H1 (cell line): ENCODE results near the gene ELMO1. TPM values are rescaled to one million over a fixed set of nuclear protein-coding genes. Genes with fewer than 3 reads are reported as not detected.

ENCODE experiments used
- CTCF ChIA-PET: fragments of 300-600 bp; sonication (Branson Sonifier 250); formaldehyde crosslinking; loops from one replicate; lab custom pipeline; 2021; ENCODE audit not compliant: partially characterized antibody; lab: Charles Lee
- POLR2A ChIA-PET: fragments of 300-600 bp; sonication (Branson Sonifier 250); formaldehyde crosslinking; loops from one replicate; lab custom pipeline; 2021; ENCODE audit warnings: inconsistent platforms; ENCODE audit not compliant: partially characterized antibody; lab: Charles Lee
- DNase-seq, 2 experiments: peaks; one replicate each; pipeline versions ENCODE4 v3.0.0 to v3.0.0-alpha.2; 2010 to 2022; ENCODE audit warnings: low spot score in 2 of 2, low read depth in 1 of 2, mixed read lengths in 1 of 2
- FAIRE-seq: peaks from 2 replicates; lab custom pipeline; 2011; peaks lifted over from hg19 to GRCh38; lab: Jason Lieb, UNC
- H2AFZ ChIP-seq: 2 replicates; pipeline ENCODE4 v1.8.1; 2012; ENCODE audit warnings: low read length, inconsistent platforms
- H2AK5ac ChIP-seq: 2 replicates; pipeline ENCODE4 v1.6.1; 2013; ENCODE audit warnings: low read depth, low read length
- H2BK120ac ChIP-seq: replicated peaks from 2 replicates; pipeline ENCODE3; 2013; ENCODE audit warnings: low read depth, low read length, inconsistent platforms
- H2BK12ac ChIP-seq: 2 replicates; pipeline ENCODE4 v1.6.1; 2013; ENCODE audit warnings: low read depth, low read length
- H2BK15ac ChIP-seq: 2 replicates; pipeline ENCODE4 v1.6.1; 2013; ENCODE audit warnings: low read length
- H2BK20ac ChIP-seq: 2 replicates; pipeline ENCODE4 v1.6.1; 2013; ENCODE audit warnings: low read length
- H2BK5ac ChIP-seq: 2 replicates; pipeline ENCODE4 v1.6.1; 2013; ENCODE audit warnings: low read depth, low read length
- H3K14ac ChIP-seq: 2 replicates; pipeline ENCODE4 v1.6.1; 2013; ENCODE audit warnings: inconsistent platforms; ENCODE audit not compliant: insufficient read length
- H3K18ac ChIP-seq: 2 replicates; pipeline ENCODE4 v1.6.1; 2013; ENCODE audit warnings: low read length; ENCODE audit errors: extremely low read depth
- H3K23ac ChIP-seq: 2 replicates; pipeline ENCODE4 v1.6.1; 2013; ENCODE audit warnings: inconsistent platforms; ENCODE audit not compliant: insufficient read length
- H3K23me2 ChIP-seq: 2 replicates; pipeline ENCODE4 v1.6.1; 2013; ENCODE audit warnings: low read depth, low read length
- H3K27ac ChIP-seq: 2 replicates; pipeline ENCODE4 v1.6.1; 2011; ENCODE audit warnings: low read depth, low read length, inconsistent platforms
- H3K27me3 ChIP-seq, 4 experiments: replicated peaks in 1 of 4; 1 replicate in 1 of 4; 2 replicates in 3 of 4; pipeline versions ENCODE4 v1.6.1 to v1.8.1; 2011 to 2013; ENCODE audit warnings: low read length in 3 of 4, mild to moderate bottlenecking in 3 of 4, inconsistent platforms in 2 of 4, mixed read lengths in 2 of 4, moderate library complexity in 1 of 4; ENCODE audit not compliant: control insufficient read depth in 3 of 4, insufficient read depth in 3 of 4; ENCODE audit errors: extremely low read depth in 1 of 4
- H3K36me3 ChIP-seq, 4 experiments: 2 replicates each; pipeline versions ENCODE4 v1.6.1 to v1.8.1; 2011 to 2013; ENCODE audit warnings: mild to moderate bottlenecking in 4 of 4, low read length in 3 of 4, moderate library complexity in 2 of 4, control low read depth in 1 of 4, inconsistent platforms in 1 of 4; ENCODE audit not compliant: insufficient read depth in 4 of 4, control insufficient read depth in 2 of 4
- H3K4ac ChIP-seq: replicated peaks from 2 replicates; pipeline ENCODE3; 2013; ENCODE audit warnings: low read length, low read depth, mixed read lengths, inconsistent platforms; ENCODE audit not compliant: insufficient read length
- H3K4me1 ChIP-seq, 4 experiments: replicated peaks in 1 of 4; 1 replicate in 1 of 4; 2 replicates in 3 of 4; pipeline versions ENCODE4 v1.6.1 to v1.8.1; 2011 to 2013; ENCODE audit warnings: low read length in 3 of 4, inconsistent platforms in 2 of 4, mixed read lengths in 1 of 4; ENCODE audit not compliant: insufficient read depth in 4 of 4, control insufficient read depth in 3 of 4
- H3K4me2 ChIP-seq, 2 experiments: 2 replicates each; pipeline versions ENCODE4 v1.6.1 to v1.8.1; 2011 to 2013; ENCODE audit warnings: low read depth in 2 of 2, low read length in 2 of 2, control low read depth in 1 of 2, inconsistent platforms in 1 of 2, mild to moderate bottlenecking in 1 of 2; ENCODE audit not compliant: insufficient read depth in 1 of 2
- H3K4me3 ChIP-seq, 4 experiments: fragments of 200-600, 300-600 bp in 1 of 4; sonication (generic), shearing (Covaris generic), sonication (Bioruptor Twin) in 1 of 4; 2 replicates each; pipeline versions ENCODE4 v1.5.1 to v1.8.1; 2011 to 2016; ENCODE audit warnings: low read length in 4 of 4, low read depth in 3 of 4, control low read depth in 2 of 4, inconsistent platforms in 2 of 4, mild to moderate bottlenecking in 2 of 4, mixed read lengths in 1 of 4, moderate library complexity in 1 of 4; ENCODE audit not compliant: insufficient read depth in 2 of 4; ENCODE audit errors: extremely low read depth in 1 of 4
- H3K56ac ChIP-seq: replicated peaks from 2 replicates; pipeline ENCODE3; 2013; ENCODE audit warnings: low read depth, mild to moderate bottlenecking, mixed read lengths, low read length, inconsistent platforms; ENCODE audit not compliant: insufficient read length
- H3K79me1 ChIP-seq: 2 replicates; pipeline ENCODE4 v1.6.1; 2013; ENCODE audit warnings: low read depth, low read length, control low read depth
- H3K79me2 ChIP-seq, 2 experiments: 2 replicates each; pipeline versions ENCODE4 v1.6.1 to v1.8.1; 2012 to 2013; ENCODE audit warnings: low read length in 2 of 2, mild to moderate bottlenecking in 2 of 2, inconsistent platforms in 1 of 2; ENCODE audit not compliant: insufficient read depth in 2 of 2, control insufficient read depth in 1 of 2
- H3K9ac ChIP-seq, 4 experiments: replicated peaks in 1 of 4; 1 replicate in 1 of 4; 2 replicates in 3 of 4; pipeline versions ENCODE4 v1.6.1 to v1.8.1; 2011 to 2013; ENCODE audit warnings: low read depth in 3 of 4, low read length in 3 of 4, control low read depth in 2 of 4, mild to moderate bottlenecking in 2 of 4, moderate library complexity in 2 of 4, inconsistent platforms in 1 of 4; ENCODE audit errors: extremely low read depth in 1 of 4
- H3K9me3 ChIP-seq, 2 experiments: 2 replicates each; pipeline versions ENCODE4 v1.6.1 to v1.8.1; 2012 to 2013; ENCODE audit warnings: mild to moderate bottlenecking in 2 of 2, moderate library complexity in 2 of 2, control low read depth in 1 of 2, inconsistent platforms in 1 of 2, low read depth in 1 of 2, low read length in 1 of 2, mixed read lengths in 1 of 2; ENCODE audit not compliant: insufficient read depth in 2 of 2
- H4K20me1 ChIP-seq, 2 experiments: replicated peaks in 1 of 2; 2 replicates each; pipeline versions ENCODE3 to v1.8.1; 2011 to 2013; ENCODE audit warnings: inconsistent platforms in 2 of 2, low read length in 2 of 2, mild to moderate bottlenecking in 1 of 2; ENCODE audit not compliant: insufficient read depth in 2 of 2, control insufficient read depth in 1 of 2
- H4K5ac ChIP-seq: 2 replicates; pipeline ENCODE4 v1.6.1; 2013; ENCODE audit warnings: low read length, low read depth, mixed read lengths, inconsistent platforms; ENCODE audit not compliant: insufficient read length
- H4K8ac ChIP-seq: 2 replicates; pipeline ENCODE4 v1.8.0; 2013; ENCODE audit warnings: mild to moderate bottlenecking, moderate library complexity, low read length, inconsistent platforms; ENCODE audit not compliant: insufficient read depth; ENCODE audit errors: extremely low read depth
- H4K91ac ChIP-seq: replicated peaks from 2 replicates; pipeline ENCODE3; 2013; ENCODE audit warnings: low read length, mixed read lengths, inconsistent platforms; ENCODE audit not compliant: insufficient read length
- ASH2L ChIP-seq: fragments of 200-600, 300-600 bp; sonication (generic); IDR thresholded peaks from one replicate; pipeline ENCODE4 v1.7.1; 2017; ENCODE audit warnings: low read length
- CEBPB ChIP-seq: IDR thresholded peaks from 2 replicates; pipeline ENCODE4 v1.6.1; 2012; ENCODE audit warnings: low read depth, low read length
- FOSL1 ChIP-seq: IDR thresholded peaks from 2 replicates; pipeline ENCODE4 v1.6.1; 2011; ENCODE audit warnings: mild to moderate bottlenecking, low read depth, low read length, moderate library complexity; ENCODE audit not compliant: insufficient read depth
- GTF2F1 ChIP-seq: IDR thresholded peaks from 2 replicates; pipeline ENCODE4 v1.6.1; 2012; ENCODE audit warnings: low read depth, low read length, improper control_type of control experiment, borderline replicate concordance
- POLR2AphosphoS5 ChIP-seq: IDR thresholded peaks from 2 replicates; pipeline ENCODE4 v1.6.1; 2011; ENCODE audit warnings: low read depth, low read length
- RNF2 ChIP-seq: fragments of 200-900, 300-1000 bp; sonication (generic); IDR thresholded peaks from 2 replicates; pipeline ENCODE4 v1.7.1; 2016; ENCODE audit warnings: borderline replicate concordance, low read depth, mild to moderate bottlenecking, antibody characterized with exemption, low read length; ENCODE audit not compliant: poor library complexity, severe bottlenecking; ENCODE audit errors: missing control alignments
- SIN3A ChIP-seq, 2 experiments: IDR thresholded peaks in 1 of 2; conservative IDR thresholded peaks in 1 of 2; 2 replicates each; pipeline ENCODE4 v1.6.1; 2011 to 2012; ENCODE audit warnings: low read length in 2 of 2, improper control_type of control experiment in 1 of 2, low read depth in 1 of 2, mild to moderate bottlenecking in 1 of 2
- SIX5 ChIP-seq: IDR thresholded peaks from 2 replicates; pipeline ENCODE4 v1.6.1; 2011; ENCODE audit warnings: mild to moderate bottlenecking, low read depth, low read length
- SUZ12 ChIP-seq: fragments of 200-600 bp; sonication (generic); IDR thresholded peaks from 2 replicates; pipeline ENCODE4 v1.6.1; 2012; ENCODE audit warnings: mild to moderate bottlenecking, inconsistent platforms, low read length, moderate library complexity, mixed read lengths
- TBP ChIP-seq: IDR thresholded peaks from 2 replicates; pipeline ENCODE4 v1.6.1; 2011; ENCODE audit warnings: low read depth, low read length, improper control_type of control experiment
- WGBS, 2 experiments: shearing (Covaris generic) in 1 of 2; methylation state at CpG; one replicate each; pipeline versions ENCODE4 v1.1.6 to v1.1.7; 2013 to 2015; ENCODE audit warnings: low lambda C conversion rate in 2 of 2, mixed read lengths in 2 of 2, inconsistent platforms in 1 of 2, low coverage in 1 of 2, missing lambda C conversion rate in 1 of 2; ENCODE audit not compliant: insufficient replicate concordance in 2 of 2, insufficient coverage in 1 of 2, insufficient read length in 1 of 2; ENCODE audit errors: extremely low coverage in 1 of 2, missing lambda C conversion rate in 1 of 2; 5-methylcytosine and 5-hydroxymethylcytosine counted together
- polyA plus RNA-seq, 7 experiments: library from polyadenylated mRNA; depleted of rRNA in 3 of 7; stranded (reverse) in 5 of 7; unstranded in 2 of 7; fragments of >200 nt in 5 of 7; fragments of 200-250 nt in 2 of 7; gene quantifications; 1 replicate in 5 of 7; 2 replicates in 1 of 7; 4 replicates in 1 of 7; pipeline versions ENCODE4 v1.2.1 to v1.2.3, GENCODE V29; 2011 to 2013; ENCODE audit warnings: missing spikeins in 2 of 7, mixed read lengths in 2 of 7
- total RNA-seq: library from RNA; stranded (reverse); fragmentation: NEBNext Ultra II Directional; extraction: Animal tissue kit (Norgen Biotek cat#: 25700); gene quantifications from 2 replicates; pipeline ENCODE4 v1.2.1, GENCODE V29; 2021
- TF ChIP-seq, protein P1 (sequence below): IDR thresholded peaks from 2 replicates; pipeline ENCODE4 v1.6.1; 2012; ENCODE audit warnings: inconsistent platforms

Gene ELMO1
- total and polyA plus RNA-seq, 2 of the 8 experiments (the other 6 are each of a cell fraction or from before 2014, with no cell fraction given): 18.4 to 21.0 TPM

DNA sequence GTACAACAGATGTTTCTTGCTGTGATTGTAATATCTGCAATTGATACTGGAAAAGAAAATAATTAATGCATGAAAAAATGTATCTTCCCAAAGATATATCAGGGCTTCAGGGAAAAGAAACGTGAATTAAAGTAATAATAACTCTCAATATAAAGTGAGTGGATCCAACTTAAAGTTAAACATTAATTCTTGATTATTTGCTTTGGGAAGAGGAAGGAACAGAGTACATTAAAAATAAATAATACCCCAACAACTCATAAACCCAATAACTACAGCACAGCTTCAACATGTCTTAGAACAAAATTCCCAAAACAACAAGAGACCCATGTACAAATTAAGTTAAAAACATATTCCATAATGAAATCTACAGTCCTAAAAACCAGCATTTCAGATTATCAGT lies 33.0 kb downstream of the ELMO1 start:
- CTCF ChIA-PET: no interaction called here
- no peaks in the 10 kb centered on the region for H3K23me2 ChIP-seq
- TF ChIP-seq GTF2F1 (no peak), FOSL1 (no peak), TBP (no peak), RNF2 (no peak), CEBPB (no peak), SIX5 (no peak), SUZ12 (no peak), POLR2AphosphoS5 (no peak), SIN3A (conservative IDR thresholded peaks at IDR 0.05 in 1 of 2, IDR thresholded peaks at IDR 0.05 in 1 of 2; ENCODE audit: low read depth in 1 of 2, low read length in 2 of 2) (no peak), ASH2L (no peak)
- TF ChIP-seq, protein P1, sequence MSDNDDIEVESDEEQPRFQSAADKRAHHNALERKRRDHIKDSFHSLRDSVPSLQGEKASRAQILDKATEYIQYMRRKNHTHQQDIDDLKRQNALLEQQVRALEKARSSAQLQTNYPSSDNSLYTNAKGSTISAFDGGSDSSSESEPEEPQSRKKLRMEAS: no peak

More for the DNA sequence above, 33.0 kb downstream of the ELMO1 start:
- no peak overlapping the region for H3K4ac ChIP-seq
- H2BK15ac ChIP-seq: no peak overlapping the region
- FAIRE-seq (no peak), DNase-seq (no peak)
- H2BK12ac ChIP-seq: no peak overlapping the region
- H3K14ac ChIP-seq: no peak overlapping the region
- H2BK5ac ChIP-seq: no peak overlapping the region
- no peak overlapping the region for H2BK120ac ChIP-seq
- 87% methylated on average over 1 of the region's 1 CpG; no CpG with 5 or more reads in 1 of the 2 experiments for WGBS, 2 experiments
- peaks cover 0 to 3% of the 10 kb centered on the region in 2 experiments; a peak in 1 of 4 replicates for H3K79me2 ChIP-seq
- H3K9ac ChIP-seq: no peak overlapping the region
- H4K5ac ChIP-seq: no peak overlapping the region
- H4K8ac ChIP-seq: no peak overlapping the region
- H3K9me3 ChIP-seq: no peaks in the 10 kb centered on the region
- no peak overlapping the region for H3K4me3 ChIP-seq
- peaks cover 0 to 1% of the 10 kb centered on the region in 2 experiments for H4K20me1 ChIP-seq
- no peak overlapping the region for H3K4me2 ChIP-seq
- H2BK20ac ChIP-seq: no peak overlapping the region
- no peak overlapping the region for H3K56ac ChIP-seq
- no peaks in the 10 kb centered on the region for H3K79me1 ChIP-seq
- no peak overlapping the region for H4K91ac ChIP-seq
- H3K36me3 ChIP-seq: no peaks in the 10 kb centered on the region
- H3K23ac ChIP-seq: no peak overlapping the region
- H3K4me1 ChIP-seq: peaks cover 0 to 6% (median 0%) of the 10 kb centered on the region in 4 experiments; a peak in 2 of 7 replicates
- no peak overlapping the region for H3K27ac ChIP-seq
- POLR2A ChIA-PET: no interaction called here
- no peak overlapping the region for H2AK5ac ChIP-seq
- no peak overlapping the region for H2AFZ ChIP-seq
- no peak overlapping the region for H3K18ac ChIP-seq
- no peaks in the 10 kb centered on the region for H3K27me3 ChIP-seq
